Left ventricle myocardium inferior (tissue), 1 donor: Measurements from ENCODE around the gene DSTN. TPM values are rescaled to one million over a fixed set of nuclear protein-coding genes. Genes with fewer than 3 reads are reported as not detected.

Experiments used
- DNase-seq: peaks from one replicate; pipeline ENCODE4 v3.0.0-alpha.2; 2020
- H3K27ac ChIP-seq: fragments of 200-600 bp; replicated peaks from 2 replicates; pipeline ENCODE4 v1.8.0; 2021
- H3K27me3 ChIP-seq: fragments of 200-600 bp; 2 replicates; pipeline ENCODE4 v1.8.0; 2021; ENCODE audit warnings: low read depth
- H3K36me3 ChIP-seq: fragments of 200-600 bp; 2 replicates; pipeline ENCODE4 v1.8.0; 2021
- H3K4me1 ChIP-seq: fragments of 200-600 bp; 2 replicates; pipeline ENCODE4 v1.8.0; 2021
- H3K4me3 ChIP-seq: fragments of 200-600 bp; 2 replicates; pipeline ENCODE4 v1.8.0; 2021; ENCODE audit warnings: mild to moderate bottlenecking, moderate library complexity
- H3K9me3 ChIP-seq: fragments of 200-600 bp; replicated peaks from 2 replicates; pipeline ENCODE4 v1.8.0; 2021
- CTCF ChIP-seq: fragments of 200-600 bp; IDR thresholded peaks from 2 replicates; pipeline ENCODE4 v1.8.0; 2021; ENCODE audit warnings: antibody characterized with exemption, mild to moderate bottlenecking, borderline replicate concordance
- intact Hi-C: fragments of 100-400 bp; cut with micrococcal nuclease; formaldehyde crosslinking; loops from one replicate; pipeline ENCODE4 v1.11.0; 2022
- total RNA-seq: library from RNA; stranded (reverse); fragmentation: NEBNext Ultra II Directional; extraction: Animal tissue kit (Norgen Biotek cat#: 25700); gene quantifications from one replicate; pipeline ENCODE4 v1.2.1, GENCODE V29; 2021
- donor health status: DM: no; HTN: yes; CAD: no; lungs with severe emphysema.

The DSTN gene
- total RNA-seq, 1 donor from 2014 or later, result 635 TPM

- Histone ChIP-seq H3K27ac (peak overlapping the region; percentile 21), H3K27me3 (no peaks in the 10 kb centered on the region), H3K36me3 (peaks cover 46% of the 10 kb centered on the region), H3K4me3 (no peak overlapping the region), H3K9me3 (no peaks in the 10 kb centered on the region), H3K4me1 (peaks cover 76% of the 10 kb centered on the region)
- DNase-seq, result peak; percentile 11
- TF ChIP-seq CTCF, result no peak
- intact Hi-C loops, result no loop called here
Observed at GRCh38 chr20:17641993-17642392, 72.1 kb downstream of the DSTN start.

GRCh38 chr20:17642404-17643269 lies 72.8 kb downstream of the DSTN start:
- no peak for DNase-seq
- Histone ChIP-seq H3K4me1 (peaks cover 76% of the 10 kb centered on the region), H3K27ac (peak overlapping the region; percentile 80), H3K4me3 (no peak overlapping the region), H3K27me3 (no peaks in the 10 kb centered on the region), H3K9me3 (no peaks in the 10 kb centered on the region), H3K36me3 (peaks cover 44% of the 10 kb centered on the region)
- TF ChIP-seq CTCF, result no peak
- intact Hi-C loops, result no loop called here

- peak overlapping the region; percentile 80 for H3K27ac ChIP-seq
- no peaks in the 10 kb centered on the region for H3K9me3 ChIP-seq
- H3K4me3 ChIP-seq, result no peak overlapping the region
- no peak for DNase-seq
- intact Hi-C loops, result no loop called here
- peaks cover 78% of the 10 kb centered on the region for H3K4me1 ChIP-seq
- no peak for TF ChIP-seq CTCF
- H3K36me3 ChIP-seq, result peaks cover 34% of the 10 kb centered on the region
- H3K27me3 ChIP-seq, result no peaks in the 10 kb centered on the region
Observed at GRCh38 chr20:17643531-17644188, 73.8 kb downstream of the DSTN start.

GRCh38 chr20:17644451-17644850 lies 74.6 kb downstream of the DSTN start:
- H3K27ac ChIP-seq, result peak overlapping the region; percentile 80
- TF ChIP-seq CTCF, result no peak
- H3K27me3 ChIP-seq, result no peaks in the 10 kb centered on the region
- no peak overlapping the region for H3K4me3 ChIP-seq
- intact Hi-C loops, result no loop called here
- H3K9me3 ChIP-seq, result no peaks in the 10 kb centered on the region
- H3K4me1 ChIP-seq, result peaks cover 81% of the 10 kb centered on the region
- DNase-seq, result no peak
- H3K36me3 ChIP-seq, result peaks cover 29% of the 10 kb centered on the region

- peaks cover 86% of the 10 kb centered on the region for H3K4me1 ChIP-seq
- H3K27me3 ChIP-seq, result no peaks in the 10 kb centered on the region
- H3K27ac ChIP-seq, result peak overlapping the region; percentile 80
- no peak for TF ChIP-seq CTCF
- H3K4me3 ChIP-seq, result no peak overlapping the region
- peaks cover 27% of the 10 kb centered on the region for H3K36me3 ChIP-seq
- intact Hi-C loops, result no loop called here
- no peaks in the 10 kb centered on the region for H3K9me3 ChIP-seq
- DNase-seq, result no peak
Observed at GRCh38 chr20:17645010-17645409, 75.1 kb downstream of the DSTN start.
